ENCODE results near the gene COL17A1.
A peak's percentile ranks its signal among the peaks of the same experiment; 100 is the strongest.

Gene COL17A1

DNA sequence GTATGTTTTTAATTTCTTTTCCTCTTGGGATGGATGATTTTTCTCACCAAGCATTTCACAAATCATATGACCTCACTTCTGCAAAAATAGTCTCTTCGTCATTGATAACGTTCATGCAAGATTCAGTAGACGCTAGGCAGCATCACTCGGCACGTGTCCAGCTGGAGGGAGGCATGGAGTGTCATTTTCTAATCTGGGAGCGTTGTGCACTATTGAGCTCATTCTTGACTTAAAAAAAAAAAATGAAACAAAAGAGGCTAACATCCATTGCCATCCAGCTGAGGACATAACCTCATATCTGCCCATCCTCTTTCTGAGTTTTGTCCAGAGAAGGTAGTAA lies 56.2 kb downstream of the COL17A1 start:
- no peak for DNase-seq

DNA sequence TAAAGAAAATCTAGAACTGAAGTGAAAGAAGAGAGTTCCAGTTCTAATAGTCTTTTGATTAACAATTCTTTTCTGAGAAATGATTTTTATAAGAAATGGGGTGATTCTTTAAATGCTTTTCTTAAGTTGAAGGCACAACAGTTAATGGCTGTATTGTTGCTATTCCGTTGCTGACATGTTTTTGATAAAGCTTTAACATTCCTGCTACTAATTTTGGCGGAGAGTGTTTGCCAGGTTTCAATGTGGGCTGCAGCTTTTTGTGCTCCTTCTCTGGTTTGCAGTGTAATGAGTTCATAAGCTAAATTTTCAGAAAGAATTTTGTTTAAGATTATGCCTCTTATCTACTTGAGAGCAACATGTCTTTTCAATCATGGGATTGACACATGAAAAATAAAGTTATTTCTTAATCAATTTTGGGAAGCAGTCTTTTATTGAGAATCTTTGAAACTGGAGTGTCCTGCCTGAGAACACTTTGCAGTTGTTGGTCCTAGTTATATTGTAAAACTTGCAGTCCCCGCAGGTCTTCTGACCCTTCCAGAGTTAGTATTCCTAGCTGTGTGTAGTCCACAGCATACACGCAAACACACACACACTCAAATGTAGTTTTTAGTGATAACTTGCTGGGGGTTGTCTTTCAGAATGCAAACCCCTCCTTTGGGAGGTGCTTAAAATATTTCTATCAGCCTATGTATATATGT lies 56.7 kb downstream of the COL17A1 start:
- DNase-seq: no peak

DNA sequence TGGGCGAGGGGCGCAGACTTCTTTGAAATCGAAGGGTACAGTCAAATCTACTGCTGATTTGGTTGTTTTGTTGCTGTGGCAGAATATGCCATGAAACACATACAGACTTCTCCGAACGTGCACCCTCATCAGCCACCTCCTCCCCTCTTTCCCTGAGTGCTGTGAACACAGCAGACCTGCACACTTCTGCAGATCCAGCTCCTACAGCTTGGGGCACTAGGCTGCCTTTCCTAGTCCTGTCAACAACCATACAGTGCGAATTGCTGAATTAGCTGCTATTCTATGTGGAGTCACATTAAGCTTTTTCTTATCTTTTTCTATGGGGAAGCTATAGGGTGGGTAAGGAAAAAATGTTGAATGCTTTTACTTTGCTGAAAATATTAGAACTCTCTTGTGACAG lies 57.5 kb downstream of the COL17A1 start:
- DNase-seq: peak in 1 of 3 experiments; percentile 2

DNA sequence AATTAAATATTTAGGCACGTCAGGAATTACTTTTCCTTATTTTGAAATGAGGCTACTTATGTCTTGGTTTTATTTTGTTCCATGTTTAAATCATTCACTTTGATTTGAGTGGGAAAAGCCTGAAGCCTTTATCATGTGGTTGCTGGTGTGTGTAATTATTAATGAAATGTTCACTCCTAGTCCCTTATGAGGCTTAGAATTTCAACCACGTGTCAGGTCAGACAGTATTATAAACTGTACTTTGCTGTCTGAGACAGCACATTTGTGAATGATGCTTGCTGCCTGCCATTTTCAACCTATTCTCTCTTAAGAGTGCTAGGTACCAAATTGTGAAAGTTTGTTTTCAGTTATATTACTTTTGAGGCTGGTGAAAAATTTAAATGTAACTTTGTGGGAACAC lies 58.9 kb downstream of the COL17A1 start:
- no peak for DNase-seq

DNA sequence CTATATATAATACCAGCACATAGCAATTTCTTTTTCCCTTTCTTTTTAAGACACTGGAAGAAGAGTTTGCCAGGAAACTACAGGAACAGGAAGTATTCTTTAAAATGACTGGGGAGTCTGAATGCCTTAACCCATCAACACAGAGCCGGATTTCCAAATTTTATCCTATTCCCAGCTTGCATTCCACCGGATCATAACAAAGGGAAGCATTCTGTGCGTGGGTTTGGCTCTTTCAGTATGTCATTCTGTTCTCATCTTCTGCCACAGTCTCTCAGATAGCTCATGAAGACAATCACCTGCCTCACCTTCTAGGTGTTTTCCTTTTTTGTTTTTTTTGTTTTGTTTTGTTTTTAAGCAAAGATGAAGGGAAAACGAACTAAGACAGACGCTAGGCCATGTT lies 60.2 kb downstream of the COL17A1 start:
- DNase-seq: no peak

DNA sequence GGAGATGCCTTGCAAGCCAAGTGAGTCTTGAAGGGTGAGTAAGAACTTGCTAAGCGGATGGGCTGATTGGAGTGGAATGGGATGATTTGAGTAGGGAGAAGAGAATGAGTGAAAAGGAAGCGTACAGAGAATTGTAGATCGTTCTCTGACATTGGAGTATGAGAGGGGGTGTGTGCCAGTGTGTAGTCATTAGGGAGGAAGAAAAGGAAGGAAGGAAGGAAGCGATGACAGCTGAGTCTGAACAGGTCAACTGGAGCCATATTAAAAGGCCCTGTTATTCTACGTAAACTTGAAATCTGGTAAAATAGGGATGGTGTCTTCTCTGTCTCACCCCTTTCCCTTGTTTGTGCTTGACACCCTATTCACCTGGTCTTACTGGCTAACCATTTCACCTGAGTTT lies 63.7 kb downstream of the COL17A1 start:
- no peak for DNase-seq

DNA sequence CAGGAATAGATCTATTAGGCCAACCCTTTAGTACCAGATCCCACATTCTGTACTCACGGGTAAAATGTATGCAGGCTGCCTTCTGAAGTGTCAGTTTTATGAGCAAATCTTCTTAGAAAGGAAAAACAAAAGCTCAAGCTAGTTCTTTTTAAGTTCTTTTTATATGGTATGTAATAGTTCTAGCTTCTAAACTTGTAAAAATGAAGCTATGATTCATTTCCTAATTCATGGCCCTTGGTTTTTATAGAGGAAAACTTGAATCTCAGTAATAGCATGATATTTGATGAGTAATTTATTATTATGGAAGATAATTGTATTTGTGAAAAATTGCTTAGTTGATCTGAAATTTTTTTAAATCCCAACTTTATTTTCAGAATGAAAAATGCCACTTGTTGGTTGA lies 64.4 kb downstream of the COL17A1 start:
- DNase-seq: no peak

DNA sequence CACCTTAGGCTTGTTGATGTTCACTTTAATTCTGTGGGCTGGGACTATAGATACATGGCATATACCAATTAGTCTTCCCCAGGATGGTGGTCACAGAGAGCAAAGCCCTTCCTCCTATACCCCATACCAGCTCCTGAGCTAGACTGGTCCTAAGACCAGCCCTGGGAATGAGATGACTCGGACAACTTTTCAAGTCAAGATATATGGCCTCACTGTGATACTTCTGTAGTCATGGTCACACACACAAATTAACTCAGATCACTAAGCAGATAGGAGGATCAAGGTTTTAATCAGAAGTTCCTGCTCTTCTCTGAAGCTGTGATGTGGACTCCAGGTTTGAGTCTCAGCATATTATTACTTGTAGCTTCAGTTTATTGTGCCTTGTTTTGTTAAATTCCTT lies 65.7 kb downstream of the COL17A1 start:
- DNase-seq: no peak

DNA sequence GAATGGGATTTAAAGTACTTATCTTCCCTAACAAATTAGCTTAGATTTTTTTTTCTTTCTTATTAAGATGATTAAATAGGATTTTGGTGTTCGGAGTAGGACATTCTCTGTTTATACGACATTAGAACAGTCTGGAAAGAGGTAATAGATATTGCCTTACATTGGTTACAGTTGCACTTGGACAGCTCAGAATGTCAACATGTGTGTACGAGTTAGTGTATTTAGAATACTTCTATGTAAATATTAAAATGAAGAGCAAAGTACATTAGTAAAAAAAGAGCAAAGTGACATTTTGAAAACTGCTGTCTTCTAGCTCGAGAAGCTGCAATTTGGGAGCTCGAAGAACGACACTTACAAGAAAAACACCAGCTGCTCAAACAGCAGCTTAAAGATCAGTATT lies 67.2 kb downstream of the COL17A1 start:
- no peak for DNase-seq

DNA sequence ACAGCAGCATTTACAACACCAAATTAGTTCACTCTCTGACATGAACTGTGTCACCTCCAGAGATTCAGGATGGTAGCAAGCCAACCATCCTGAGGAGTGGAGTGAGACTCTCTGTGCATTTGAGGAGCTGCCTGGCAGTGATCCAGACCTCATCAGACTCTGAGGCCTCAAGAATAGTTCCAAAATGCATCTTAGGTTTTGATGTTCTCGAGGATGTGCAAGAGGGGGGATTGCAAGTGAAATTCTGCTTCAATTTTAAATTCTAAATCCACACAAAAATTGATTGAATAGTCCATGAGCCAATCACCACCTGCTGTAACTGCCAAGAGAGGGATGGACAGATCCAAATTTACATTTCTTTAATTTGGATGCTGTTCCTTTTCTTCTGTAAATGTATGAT lies 69.0 kb downstream of the COL17A1 start:
- DNase-seq: no peak

DNA sequence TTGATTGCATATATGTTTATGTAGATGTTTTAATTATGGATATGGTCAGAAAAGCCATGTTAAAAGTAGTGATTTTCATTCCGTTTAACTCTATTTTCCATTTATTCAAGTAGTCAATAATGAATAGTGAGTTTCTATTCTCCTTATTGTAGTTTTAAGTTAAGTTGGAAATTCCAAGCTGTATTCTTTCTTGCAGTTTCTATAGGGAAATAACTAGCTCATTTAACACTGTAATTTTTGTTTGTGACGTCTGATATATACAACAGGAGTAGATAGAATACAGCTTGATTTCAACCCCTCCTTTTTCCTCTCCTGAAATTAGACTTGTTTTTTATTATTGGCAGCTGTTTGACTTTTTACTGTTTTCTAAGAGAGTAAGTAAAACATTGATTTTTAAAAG lies 71.5 kb downstream of the COL17A1 start:
- no peak for DNase-seq

DNA sequence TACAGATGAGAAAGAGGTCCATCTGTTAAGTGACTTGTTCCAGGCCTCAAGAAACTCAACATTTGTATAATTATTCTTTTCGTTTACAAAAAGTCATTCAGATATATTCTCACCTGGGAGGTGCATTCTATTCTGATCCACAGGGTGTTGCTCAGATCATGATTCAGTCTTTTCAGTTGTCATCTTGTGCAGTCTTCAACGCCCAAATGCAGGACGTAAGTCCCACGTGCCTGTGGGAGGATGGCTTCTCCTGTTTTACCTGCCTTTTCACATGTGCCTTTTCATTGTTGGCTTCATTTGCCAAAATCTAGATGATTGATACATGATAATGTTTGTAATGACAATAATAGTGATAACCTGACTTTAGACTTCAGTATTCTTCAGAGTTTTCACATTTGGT lies 72.2 kb downstream of the COL17A1 start:
- no peak for DNase-seq

DNA sequence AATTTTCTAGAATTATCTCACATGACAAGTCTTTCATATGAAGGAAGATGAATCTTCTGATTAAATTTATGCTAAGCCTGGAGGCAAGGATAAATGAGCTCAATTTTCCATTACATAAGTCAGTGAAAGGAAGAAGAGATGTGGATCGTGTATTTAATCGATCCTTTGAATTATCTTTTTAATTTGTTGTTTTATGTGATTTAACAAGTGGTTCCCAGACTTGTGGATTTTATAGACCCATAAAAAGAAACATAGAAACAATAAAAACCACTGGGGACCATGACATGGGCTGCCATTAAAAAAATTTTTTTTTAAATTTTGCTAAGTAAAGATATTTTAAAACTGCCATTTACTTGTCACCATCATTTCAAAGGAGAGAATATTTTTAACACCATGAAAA lies 73.8 kb downstream of the COL17A1 start:
- no peak for DNase-seq

DNA sequence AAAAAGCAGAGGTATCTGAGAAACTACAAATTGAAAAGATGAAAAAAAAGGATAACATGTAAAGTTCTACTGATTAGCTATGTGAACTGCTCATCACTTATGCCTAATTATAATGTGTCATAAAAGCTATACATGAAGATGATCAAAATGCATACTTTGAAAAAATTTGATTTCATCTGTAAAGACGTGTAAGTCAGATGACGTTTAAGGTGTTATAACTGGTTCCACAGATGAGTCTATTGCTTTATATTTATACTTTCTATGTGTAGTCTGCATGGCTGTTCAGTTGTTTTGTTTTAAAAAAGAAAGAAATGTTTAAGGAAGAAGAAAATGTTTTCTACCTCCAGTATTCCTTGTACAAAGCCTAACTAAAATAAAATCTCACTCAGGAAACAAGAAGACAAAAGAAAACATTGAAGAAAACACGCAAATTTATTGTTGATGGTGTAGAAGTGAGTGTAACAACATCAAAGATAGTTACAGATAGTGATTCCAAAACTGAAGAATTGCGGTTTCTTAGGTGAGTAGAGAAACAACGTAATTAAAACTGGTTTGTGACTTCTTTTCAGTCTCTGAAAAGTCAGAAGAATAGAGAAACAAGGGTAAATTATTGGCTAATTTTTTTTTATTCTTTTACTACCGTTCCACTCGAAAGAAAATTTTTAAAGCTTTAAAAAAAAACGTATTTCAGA lies 80.4 kb downstream of the COL17A1 start:
- DNase-seq: no peak

DNA sequence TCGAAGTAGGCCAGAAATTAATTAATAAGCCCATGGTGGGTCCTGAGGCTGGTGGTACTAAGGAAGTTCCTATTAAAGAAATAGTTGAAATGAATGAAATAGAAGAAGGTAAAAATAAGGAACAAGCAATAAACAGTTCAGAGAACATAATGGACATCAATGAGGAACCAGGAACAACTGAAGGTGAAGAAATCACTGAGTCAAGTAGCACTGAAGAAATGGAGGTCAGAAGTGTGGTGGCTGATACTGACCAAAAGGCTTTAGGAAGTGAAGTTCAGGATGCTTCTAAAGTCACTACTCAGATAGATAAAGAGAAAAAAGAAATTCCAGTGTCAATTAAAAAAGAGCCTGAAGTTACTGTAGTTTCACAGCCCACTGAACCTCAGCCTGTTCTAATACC lies 82.8 kb downstream of the COL17A1 start:
- DNase-seq: no peak

DNA sequence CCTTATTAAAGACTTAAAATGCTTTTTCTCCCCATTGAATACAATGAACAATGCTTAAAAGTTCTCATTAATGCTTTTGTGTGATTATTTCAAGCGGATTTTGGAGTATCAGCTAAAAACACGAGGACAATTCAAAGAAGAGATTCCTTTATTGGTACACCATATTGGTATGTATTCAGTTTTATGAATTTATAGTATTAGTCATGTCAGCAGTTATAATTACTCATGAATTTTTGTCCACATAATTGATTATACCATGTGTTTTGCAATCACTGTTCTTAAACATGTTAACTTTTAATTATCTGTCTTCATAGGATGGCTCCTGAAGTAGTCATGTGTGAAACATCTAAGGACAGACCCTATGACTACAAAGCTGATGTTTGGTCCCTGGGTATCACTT lies 86.9 kb downstream of the COL17A1 start:
- DNase-seq: no peak

DNA sequence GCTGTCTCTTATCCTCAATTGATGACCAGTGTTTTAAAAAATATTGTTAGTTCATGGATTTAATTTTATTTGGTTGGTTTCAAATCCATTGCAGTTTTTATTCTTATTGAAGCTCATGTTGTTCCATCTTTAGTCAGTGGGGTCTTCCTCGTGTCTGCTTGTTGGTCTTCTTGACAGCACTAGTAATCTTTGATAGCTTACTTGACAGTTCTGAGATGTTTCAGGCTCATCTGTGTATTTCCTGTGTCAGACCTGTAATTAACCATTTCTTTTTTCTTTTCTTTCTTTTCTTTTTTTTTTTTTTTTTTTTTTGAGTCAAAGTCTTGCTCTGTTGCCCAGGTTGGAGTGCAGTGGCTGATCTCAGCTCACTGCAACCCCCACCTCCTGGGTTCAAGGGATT lies 90.5 kb downstream of the COL17A1 start:
- no peak for DNase-seq

DNA sequence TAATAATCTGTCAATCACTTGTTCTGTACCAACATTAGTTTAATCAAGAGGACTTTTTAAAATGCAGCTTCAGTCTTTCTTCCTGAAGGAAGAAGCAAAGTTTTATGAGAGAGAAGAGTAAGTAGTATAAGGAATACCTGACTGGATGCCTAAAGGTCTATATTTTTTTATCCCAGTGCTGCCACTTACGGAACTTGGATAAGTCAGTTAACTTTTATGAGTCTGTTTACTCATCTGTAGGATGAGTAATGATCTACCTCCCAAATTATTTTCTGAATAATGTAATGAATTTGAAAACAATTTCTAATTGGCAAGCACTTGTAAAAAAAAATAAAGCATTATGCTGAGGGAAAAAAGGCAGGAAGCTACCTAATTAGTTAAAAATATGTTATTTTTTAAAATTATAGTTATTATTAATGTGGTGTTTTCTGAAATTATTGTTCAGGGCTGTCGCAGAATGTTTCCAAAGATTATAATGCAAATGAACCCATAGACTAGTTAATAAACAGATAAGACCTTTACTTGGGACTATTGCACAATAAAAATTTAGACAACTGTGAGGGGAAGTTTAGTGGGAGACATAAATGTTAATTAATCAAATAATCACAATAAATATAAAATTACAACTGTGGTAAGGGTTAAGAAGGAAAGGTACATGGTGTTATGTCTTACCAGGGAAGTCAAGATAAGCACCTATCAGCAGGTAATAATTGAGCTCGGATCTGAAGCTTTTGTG lies 94.1 kb downstream of the COL17A1 start:
- no peak for DNase-seq

DNA sequence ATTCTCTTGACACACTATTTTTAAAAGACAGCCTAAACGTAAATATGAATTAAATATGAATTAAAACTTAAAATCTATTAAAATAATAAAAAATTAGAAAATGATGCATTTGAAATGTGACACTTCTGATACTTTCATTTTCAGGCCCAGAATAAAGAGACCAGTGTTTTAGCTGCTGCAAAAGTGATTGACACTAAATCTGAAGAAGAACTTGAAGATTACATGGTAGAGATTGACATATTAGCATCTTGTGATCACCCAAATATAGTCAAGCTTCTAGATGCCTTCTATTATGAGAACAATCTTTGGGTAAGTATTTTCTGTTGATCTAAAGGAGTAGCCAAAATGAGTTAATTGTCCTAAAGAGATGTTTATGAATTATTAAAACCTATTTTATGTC lies 95.1 kb downstream of the COL17A1 start:
- DNase-seq: no peak

DNA sequence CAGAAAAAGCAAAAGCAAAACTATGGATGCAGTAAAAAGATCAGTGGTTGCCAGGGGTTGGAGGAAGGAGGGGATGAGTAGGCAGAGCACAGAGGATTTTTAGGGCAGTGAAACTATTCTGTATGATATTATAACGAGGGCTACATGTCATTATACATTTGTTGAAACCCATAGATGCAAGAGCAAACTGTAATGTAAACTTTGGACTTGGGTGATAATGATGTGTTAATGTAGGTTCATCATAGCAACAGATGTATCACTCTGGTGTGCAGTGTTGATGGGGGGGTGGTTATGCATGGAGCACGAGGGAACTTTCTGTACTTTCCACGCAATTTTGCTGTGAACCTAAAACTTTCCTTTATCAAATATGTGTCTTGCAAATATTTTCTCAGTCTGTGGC lies 95.6 kb downstream of the COL17A1 start:
- DNase-seq: no peak

DNA sequence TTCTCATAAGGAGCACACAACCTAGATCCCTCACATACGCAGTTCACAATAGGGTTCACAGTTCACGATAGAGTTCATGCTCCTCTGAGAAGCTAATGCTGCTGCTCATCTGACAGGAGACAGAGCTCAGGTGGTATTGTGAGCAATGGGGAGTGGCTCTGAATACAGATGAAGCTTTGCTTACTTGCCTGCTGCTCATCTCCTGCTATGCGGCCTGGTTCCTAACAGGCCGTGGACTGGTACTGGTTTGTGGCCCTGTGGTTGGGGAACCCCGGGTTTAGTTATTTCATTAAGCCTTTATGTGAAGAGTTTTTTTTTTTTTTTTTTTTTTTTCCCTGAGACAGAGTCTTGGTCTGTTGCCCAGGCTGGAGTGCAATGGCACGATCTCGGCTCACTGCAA lies 99.3 kb downstream of the COL17A1 start:
- peak in 1 of 3 experiments; percentile 0 for DNase-seq

DNA sequence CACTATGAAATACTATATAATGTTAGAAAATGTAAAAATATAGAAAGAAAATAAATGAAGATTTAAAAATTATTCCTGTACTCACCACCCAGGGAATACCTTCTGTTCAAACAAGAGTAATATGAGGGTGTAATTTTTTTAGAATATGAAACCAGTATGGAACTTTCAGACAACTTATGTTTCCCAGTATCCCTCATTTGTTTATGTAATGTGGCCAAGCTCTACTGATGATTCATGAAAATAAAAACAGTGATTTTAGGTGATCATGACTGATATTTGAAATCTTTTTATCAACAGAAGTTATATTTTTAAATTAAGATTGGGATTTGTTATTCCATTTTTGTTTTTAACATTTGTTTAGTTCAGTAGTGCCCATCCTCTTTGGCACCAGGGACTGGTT lies 100.0 kb downstream of the COL17A1 start:
- no peak for DNase-seq

DNA sequence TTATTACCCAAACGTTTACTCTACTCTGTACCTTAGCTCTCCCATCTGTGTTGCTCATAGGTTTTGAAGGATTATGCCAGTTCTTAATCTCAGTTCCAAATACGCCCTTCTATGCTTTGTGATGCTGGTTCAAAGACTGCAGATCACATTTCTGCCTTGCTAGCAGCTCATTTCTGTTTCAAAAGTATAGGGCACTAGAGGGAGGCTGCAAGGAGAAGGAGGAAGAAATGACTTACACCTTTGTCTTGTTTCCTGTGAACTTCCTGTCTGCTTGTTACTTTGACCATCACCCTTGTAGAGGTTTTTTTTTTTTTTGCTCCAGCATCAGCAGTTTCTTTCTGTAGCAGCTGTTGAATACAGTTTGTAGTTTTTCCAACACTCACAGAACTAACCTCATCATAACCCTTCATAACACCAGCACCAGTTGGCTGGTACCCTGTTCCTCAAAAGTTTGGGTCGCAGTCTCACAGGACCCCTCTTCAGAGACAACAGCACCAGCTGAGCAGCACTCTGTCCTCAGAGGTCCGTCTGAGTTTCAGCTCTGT lies 102.2 kb downstream of the COL17A1 start:
- no peak for DNase-seq

DNA sequence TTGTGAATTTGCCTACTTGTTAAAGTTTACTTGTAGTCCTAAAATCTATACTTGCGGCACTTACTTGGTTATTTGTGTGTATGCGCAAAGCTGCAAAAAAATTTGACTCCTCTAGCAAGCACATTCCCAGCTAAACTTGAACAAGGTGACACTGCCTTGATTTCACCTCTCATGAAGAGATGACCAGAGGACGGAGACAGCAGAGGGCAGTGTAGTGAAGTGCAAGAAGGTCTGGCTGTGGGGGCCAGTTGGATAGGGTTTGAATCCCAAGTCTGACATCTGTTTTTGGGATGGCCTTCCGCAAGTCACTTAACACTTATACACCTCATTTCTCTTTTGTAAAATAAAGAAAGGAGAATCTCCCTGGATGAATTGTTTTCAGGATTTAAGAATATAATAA lies 103.0 kb downstream of the COL17A1 start:
- DNase-seq: peak in 2 of 3 experiments; percentile 4 to 29
